HG03378 (cell line): ENCODE results near the gene SMIM38.

Experiments used
- ATAC-seq: cut with Tn5 transposase; IDR thresholded peaks from one replicate; pipeline ENCODE4 v1.9.1; 2021; ENCODE audit warnings: mild to moderate bottlenecking, moderate library complexity; ENCODE audit not compliant: unreplicated experiment

SMIM38 gene

DNA sequence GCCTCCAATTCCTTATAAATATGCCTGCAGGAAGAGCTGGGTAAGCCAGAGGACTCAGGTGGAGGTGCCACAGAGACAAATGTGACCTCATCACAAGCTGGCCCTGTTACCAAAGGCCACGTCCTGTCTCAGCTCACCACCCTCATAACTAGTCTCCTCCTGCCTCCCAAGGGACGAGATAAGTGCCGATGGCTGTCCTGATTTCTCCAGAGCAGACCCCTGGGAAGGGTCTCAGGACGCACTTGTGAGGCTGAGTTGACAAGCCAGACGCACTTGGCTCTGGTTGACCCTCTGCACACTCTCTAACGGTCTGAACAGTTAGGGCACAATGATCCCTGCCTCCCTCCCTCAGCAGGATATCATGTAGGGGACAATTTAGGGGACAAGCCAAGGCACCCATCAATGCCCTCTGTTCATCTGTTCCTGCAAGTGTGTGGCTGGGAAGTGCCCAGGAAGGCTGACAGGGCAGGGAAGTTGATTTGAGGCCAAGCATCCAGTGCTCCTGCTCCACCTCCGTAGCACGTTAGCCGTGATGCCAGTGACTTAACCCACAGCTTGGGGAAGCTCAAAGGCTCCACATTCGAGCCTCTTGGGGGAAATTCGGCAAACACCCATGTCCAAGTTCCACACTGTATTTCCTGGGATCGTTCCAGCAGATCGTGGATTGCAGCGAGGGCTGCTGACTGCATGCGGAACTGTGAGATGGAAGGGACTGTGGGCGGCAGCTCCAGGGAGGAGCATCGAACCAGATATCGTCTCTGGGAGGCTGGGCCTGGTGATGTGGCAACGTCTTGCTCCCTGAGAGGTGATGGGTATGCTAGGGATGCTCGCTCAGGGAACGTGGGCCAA lies 2.8 kb downstream of the SMIM38 start:
- ATAC-seq, result no peak

DNA sequence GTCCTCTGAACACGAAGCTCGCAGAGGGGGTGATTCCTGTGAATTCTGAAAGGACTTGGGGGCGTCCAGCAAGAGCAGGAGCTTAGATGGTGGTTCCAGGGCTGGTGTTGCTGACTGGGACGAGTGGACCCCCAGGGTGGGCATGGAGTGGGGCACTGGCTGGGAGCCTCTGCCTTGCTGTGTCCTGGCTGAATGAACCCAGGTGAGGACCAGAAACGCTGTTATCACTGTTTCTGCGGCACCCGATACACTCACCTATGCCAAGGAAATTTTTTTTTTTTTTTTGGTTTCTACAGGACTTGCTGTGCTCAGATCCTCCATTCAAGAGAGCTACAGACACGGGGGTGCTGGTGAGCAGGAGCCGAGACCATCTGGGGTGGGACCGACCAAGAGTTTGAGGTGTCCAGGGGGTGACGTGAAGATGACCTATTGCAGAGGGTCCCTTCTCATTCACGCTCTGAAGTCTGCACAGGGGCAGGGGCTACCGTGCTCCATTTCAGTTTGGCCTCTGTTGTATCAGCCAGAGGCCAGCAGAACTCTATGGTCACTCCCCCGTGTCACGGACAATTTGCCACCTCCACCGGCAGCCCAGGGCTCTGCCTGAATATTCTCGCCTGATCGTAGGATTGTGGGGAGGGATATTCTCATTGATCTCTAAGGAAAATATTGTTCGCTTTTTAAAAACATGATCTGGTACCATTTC lies 3.6 kb downstream of the SMIM38 start:
- ATAC-seq, result no peak

DNA sequence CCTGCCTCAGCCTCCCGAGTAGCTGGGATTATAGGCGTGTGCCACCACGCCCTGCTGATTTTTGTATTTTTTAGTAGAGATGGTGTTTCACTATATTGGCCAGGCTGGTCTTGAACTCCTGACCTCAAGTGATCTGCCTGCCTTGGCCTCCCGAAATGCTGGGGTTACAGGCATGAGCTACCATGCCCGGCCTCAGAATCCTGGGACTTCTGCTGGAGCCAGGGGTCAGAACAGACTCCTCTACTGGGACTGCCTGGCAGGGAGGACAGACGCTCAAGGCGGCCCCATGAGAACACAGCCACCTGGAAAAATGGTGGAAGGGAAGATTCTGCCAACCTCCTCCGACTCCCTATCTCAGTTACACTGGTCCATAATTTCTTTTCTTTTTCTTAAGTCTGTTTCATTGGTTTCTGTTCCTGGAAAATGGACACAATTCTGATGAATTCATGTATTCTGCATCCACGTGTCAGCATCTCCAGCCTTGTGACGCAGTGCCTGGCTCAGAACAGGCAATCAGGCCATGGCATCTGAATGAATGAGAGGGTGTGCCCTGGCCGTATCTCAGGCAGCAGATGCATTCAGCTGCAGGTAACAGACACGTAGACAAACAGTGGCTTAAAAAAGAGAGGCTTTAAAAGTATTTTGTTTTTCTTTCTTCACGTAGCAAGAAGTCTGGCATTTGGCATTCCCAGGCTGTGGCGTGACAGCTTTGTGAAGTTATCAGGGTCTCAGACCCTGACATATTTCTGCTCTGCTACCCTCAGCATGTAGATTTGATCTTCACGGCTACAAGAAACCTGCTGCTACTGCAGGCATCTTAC lies 4.8 kb downstream of the SMIM38 start:
- no peak for ATAC-seq

DNA sequence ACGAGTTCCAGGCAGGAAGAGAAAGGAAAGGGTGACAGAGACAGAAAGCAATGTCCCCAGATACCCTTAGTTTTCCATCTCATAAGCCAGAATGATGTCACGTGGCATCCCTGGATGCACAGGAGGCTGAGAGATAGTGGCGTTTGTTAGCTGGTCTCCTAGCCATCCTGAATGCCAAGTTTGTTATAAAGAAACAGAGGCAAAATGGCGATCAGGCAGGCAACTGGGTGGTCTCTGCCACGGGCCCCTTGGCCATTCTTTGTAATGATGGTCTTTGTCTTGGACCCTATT lies 5.3 kb downstream of the SMIM38 start:
- ATAC-seq, result no peak

DNA sequence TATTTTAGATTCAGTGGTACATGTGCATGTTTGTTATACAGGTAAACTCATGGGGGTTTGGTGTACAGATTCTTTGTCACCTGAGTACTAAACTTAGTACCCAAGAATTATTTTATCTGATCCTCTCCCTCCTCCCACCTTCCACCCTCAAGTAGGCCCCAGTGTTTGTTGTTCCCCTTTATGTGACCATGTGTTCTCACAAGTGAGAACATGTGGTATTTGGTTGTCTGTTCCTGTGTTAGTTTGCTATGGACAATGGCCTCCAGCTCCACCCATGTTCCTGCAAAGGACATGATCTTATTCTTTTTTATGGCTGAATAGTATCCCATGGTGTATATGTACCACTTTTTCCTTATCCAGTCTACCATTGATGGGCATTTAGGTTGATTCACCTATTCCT lies 6.8 kb downstream of the SMIM38 start:
- no peak for ATAC-seq

DNA sequence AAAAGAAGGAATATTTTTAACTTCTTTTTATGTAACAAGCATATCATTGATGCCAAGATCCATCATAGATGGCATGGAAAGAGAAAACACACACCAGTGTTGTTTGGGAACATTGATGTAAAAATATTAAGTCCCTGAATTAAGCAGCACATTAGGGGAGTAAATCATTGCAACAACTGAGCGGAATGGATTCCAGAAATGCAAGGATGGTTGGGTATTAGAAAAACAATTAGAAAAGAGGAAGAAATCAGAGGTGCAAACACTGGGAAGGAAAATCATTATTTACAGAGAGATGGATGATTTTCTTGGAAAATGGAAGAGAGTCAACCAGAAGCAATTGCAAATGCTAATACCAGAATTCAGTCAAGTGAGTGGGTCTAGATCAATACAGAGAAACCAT lies 8.1 kb downstream of the SMIM38 start:
- no peak for ATAC-seq

DNA sequence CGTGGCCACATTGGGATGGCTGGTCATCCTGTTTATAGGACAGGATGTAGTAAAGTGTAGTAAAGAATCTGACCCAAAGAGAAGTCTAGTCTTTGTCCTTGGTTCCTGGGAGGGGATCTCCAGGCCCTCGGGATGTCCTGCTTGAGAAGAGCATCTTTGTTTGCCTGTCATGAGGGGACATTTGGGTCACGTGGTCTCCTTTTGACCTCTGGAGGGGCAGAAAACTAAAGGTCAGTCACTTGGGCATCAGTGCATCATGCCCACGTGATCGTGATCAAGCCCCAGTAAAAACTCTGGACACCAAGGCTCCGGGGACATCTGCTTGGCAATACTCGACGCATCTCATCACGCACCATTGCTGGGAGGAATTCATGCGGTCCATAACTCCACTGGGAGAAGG lies 9.1 kb downstream of the SMIM38 start:
- ATAC-seq, result no peak

DNA sequence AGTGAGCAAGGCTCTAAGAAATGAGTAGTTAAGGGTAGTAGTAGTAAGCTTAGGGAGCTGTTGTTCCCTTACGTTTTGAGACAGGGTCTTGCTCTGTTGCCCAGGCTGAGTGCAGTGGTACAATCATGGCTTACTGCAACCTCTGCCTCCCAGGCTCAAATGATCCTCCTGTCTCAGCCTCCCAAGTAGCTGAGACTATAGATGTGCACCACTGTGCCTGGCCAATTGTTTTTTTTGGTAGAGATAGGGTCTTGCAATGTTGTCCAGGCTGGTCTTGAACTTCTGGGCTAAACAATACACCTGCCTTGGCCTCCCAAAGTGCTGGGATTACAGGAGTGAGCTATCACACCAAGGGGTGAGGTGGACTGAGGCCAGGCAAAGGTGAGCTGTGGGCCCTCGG lies 10.0 kb downstream of the SMIM38 start:
- no peak for ATAC-seq

DNA sequence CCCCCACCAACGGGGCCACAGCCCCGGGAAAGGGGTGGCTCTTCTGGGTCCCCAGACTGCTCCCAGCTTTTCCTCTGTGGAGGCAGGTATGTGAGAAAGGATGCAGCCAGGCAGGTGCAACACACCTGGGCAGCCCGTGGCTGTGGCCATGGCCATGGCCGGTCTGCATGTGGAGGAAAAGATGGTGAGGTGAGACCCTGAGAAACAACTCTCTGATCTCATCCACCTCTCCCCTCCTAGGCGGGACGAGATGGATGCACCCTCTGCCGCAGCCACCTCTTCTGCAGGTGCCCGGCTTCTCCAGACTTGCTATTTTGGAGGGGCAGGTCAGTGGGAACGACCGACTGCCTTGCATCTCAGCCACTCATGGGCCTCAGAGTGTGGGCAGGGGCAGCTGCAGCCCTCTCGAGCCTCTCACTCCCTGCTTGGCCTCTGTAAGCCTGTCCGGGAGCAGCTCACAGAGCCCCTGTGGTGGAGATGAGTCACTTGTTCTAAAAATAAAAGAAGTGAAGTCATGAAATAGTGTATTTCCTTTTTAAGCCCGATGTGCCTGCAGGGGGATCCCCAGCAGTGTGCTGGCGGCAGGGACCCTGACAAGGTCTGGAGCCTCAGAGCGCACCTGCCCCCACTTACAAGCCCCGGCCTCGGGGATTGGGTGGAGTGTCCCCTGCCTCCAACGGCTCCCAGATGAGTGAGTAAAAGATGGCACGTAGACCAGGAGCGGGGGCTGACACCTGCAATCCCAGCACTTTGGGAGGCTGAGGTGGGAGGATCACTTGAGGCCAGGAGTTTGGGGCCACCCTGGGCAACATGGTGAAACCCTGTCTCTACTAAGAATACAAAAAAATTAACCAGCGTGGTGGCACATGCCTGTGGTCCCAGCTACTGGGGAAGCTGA lies 10.7 kb downstream of the SMIM38 start:
- ATAC-seq, result peak; percentile 92

DNA sequence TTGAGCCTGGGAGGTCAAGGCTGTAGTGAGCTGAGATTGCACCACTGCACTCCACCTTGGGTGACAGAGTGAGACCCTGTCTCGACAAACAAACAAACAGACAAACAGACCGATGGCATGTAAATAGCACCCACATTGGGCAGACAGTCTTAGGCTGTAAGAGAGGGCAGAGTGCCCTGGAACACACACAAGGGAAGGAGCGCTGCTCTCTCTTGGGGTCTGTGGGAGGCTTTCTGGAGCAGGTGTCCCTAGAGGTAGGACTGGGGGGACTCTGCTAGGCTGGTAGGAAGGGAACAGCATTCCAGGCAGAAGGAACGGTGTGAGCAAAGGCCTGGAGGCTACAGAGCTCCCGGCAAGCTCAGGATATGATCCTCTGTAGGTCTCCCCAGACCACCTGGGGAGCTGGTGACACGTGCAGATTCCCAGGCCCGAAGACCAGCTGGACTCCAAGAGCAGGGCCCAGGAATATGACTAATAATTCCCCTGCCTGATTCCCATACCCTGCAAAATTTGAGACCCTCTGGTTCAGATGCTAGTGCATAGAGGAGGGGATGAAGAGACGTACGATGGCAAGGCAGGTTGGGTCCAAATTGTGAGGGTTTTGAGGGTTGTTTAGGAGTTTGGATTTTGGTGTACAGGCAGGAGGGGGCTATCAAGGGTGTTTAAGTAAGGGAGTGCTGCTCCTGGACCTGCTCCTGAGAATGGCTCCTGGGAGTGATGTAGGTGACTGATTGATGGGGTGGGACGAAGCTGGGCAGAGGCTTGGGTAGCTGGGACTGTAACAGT lies 11.6 kb downstream of the SMIM38 start:
- ATAC-seq, result no peak

DNA sequence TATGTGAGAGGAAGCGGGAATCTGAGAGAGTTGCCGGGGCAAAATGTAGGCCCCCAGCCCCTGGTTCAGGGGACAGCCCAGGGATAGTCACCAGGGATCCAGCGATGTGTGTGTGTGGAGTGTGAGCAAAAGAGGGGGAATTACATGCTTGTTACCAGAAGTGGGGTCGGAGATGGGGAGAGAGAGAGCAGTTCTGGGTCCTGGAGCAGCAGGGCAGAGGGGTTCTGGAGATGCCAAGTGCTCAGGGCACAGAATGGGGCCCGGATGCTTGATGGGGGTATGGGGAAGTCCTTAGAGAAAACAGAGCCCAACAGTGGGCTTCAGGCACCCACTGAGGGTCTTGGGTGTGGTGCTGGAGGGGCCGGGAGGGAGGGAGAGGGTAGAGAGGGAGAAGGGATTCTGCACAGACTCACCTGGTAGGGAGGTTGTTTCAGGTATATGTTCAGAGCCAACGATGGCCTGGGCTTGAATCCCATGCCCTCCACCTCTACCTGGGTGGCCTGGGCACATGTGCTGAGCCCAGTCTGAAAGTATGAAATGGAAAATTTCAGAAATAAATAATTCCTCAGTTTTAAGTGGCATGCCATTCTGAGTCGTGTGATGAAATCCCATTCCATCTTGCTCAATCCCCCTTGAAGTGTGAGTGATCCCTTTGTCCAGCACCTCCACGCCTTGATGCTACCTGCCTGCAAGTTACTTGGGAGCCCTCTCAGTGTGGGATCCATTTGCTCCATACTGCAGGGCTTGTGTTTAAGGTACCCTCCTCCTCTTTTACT lies 12.4 kb downstream of the SMIM38 start:
- no peak for ATAC-seq

DNA sequence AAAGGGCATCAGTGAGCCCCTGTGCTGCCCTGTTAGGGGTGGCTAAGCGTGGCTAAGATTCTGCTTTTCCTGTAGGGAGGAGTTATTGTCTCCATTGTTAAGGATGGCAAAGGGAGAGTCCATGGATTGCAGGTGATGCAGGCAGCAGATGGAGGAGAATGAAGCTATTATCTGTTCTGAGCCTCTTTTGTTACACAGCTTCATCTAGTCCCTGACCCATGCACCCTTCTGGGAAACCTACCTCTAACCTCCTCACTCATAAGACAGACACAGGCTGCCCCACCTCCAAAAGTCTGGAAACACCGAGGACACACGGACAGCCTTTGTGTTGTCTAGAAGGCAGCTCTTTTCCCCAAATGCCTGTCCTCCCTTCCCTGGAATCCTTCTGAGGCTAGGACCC lies 13.7 kb downstream of the SMIM38 start:
- ATAC-seq, result no peak

DNA sequence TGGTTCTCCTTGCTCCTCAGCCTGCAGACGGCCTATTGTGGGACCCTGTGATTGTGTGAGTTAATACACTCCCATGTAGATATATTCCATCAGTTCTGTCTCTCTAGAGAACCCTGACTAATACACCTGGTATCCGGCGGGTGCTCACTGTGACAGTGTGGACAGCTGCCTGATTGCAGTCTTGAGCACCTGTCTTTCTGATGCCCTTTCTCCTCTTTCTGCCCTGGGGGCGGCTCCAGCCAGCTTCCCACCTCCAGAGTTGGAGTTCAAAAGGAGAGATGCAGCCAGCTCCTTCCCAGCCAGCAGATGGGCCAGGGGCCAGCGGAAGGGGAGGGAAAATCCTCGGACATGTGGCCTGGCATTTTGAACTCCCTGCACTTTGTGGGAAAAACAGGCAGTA lies 15.0 kb downstream of the SMIM38 start:
- ATAC-seq, result no peak

DNA sequence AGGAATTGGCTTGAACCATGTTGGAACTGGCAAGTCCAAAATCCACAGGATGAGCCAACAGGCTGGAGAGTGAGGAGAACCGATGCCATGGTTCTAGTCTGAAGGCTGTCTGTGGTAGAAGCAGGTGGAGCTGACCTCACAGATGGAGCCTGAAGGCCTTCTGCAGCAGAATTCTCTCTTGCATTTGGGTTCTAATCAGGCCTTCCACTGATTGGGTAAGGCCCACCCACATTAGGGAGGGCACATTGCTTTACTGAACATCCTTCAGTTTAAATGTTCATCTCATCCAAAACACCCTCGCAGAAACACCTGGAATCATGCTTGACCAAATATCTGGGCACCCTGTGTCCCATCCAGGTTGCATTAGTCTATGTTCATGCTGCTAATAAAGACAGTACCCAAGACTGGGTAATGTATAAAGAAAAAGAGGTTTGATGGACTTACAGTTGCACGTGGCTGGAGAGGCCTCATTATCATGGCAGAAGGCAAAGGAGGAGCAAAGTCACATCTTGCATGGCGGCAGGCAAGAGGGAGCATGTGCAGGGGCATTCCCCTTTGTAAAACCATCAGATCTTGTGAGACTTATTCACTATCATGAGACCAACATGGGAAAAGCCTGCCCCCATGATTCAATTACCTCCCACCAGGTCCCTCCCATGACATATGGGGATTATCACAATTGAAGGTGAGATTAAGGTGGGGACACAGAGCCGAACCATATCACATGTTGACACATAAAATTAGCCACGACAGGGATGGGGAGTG lies 15.9 kb downstream of the SMIM38 start:
- ATAC-seq, result no peak

DNA sequence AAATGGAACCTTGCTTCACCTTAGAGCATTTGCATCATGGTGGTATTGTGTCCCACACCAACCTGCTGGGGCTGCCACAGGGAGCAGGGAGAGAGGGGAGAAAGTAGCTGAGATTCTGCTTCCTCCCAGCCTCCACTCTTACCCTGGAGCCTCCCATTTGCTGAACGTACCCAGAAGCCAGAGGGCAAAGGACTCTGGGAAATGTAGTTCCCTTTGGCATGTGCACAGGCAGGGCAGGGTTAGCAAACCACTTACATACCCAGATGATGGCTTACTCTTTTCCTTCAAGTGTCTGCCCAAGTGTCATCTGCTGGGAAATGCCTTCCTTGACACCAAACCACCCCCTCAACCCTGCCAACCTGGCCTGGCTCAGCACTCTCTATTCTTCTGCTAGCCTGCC lies 16.9 kb downstream of the SMIM38 start:
- no peak for ATAC-seq

DNA sequence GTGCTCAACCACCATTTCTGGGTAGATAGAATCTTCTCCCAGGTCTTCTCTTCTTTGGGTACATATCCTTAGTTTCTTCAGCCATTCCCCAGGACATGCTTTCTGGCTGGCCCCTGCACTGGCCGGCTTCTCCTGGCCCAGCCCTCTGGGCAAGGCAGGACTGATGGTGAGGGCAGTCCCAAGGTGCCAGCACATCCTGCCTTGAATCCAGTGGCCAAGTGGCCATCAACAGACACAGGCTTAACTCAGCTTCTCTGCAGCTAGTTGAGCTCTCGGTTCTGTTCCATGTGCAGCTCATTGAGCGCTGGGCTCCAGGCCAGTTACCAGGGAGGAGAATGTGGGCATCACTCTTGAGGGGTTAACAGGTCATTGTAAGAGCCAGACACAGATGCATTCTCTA lies 17.6 kb downstream of the SMIM38 start:
- ATAC-seq, result no peak

DNA sequence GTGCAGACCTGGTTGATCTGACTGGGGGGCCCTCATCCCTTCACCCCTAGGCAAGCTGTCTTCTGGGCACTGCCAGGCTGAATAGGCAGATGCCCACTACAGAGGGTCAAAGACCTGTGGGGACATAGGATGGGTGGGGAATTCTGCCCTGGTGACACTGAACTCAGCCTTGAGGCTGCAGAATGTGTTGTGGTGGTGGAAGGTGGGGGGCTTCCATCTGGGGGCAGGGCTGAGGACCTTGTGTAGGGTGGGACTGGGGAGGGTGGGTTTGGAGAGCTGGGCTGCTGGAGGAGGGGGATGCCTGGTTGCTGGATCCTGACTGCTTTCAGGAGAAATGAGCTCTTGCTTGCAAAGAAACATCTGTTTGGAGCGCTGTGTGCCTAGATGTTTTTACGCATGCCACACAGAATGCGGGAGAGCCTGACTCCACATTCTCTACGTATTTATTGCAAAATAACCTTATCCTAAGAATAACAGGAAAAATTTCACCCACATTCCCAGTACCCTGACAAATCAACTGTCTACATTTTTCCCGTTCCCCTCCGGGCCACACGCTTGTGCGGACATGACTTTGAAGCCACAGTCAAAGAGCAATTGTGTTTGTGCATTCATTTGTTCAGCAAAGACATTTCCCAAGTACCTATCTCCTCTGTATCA lies 18.3 kb downstream of the SMIM38 start:
- no peak for ATAC-seq

DNA sequence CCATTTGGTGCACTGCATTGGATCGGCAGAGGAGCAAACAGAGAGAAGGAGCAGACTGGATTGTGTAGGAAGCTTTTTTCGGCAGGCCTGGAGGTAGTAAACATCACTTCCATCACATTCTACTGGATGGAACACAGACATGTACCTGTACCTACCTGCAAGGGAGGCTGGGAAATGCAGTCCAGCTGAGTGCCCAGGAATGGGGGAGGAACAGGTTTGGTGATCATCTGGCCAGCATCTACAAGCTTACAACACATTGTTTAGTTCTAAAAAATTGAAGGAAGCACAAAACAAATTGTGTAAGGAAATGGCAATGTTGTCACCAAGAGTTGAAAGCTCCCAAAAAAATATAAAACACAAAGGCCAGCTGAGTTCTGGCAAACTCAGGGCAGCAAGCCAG lies 19.1 kb downstream of the SMIM38 start:
- no peak for ATAC-seq
